Endothelial cell of umbilical vein (primary cell): ENCODE results near the gene MB21D2. TPM values are rescaled to one million over a fixed set of nuclear protein-coding genes. Genes with fewer than 3 reads are reported as not detected.

ENCODE experiments used
- BruUV-seq: library from RNA; stranded (reverse); fragments of 400-500 nt; replicated peaks from 2 replicates; lab custom pipeline; 2021; lab: Mats Ljungman, UMichigan
- CTCF ChIA-PET: fragments of 300-600, 350-600 bp; sonication (Branson Sonifier 250); formaldehyde crosslinking; loops from one replicate; lab custom pipeline; 2021; ENCODE audit warnings: antibody characterized with exemption, inconsistent platforms; lab: Charles Lee
- POLR2A ChIA-PET: fragments of 300-600, 350-600 bp; sonication (Branson Sonifier 250); formaldehyde crosslinking; loops from one replicate; lab custom pipeline; 2021; ENCODE audit warnings: antibody characterized with exemption, inconsistent platforms; lab: Charles Lee
- DNase-seq: peaks from one replicate; pipeline ENCODE4 v3.0.0-alpha.2; 2011; ENCODE audit warnings: low read depth, low spot score
- FAIRE-seq: peaks from 2 replicates; lab custom pipeline; 2011; peaks lifted over from hg19 to GRCh38; lab: Jason Lieb, UNC
- H2AFZ ChIP-seq: 2 replicates; pipeline ENCODE4 v1.6.0; 2012; ENCODE audit warnings: low read depth, low read length, control low read depth, inconsistent platforms
- H3K27ac ChIP-seq: 2 replicates; pipeline ENCODE4 v1.5.1; 2011; ENCODE audit warnings: low read depth, mild to moderate bottlenecking, control low read depth, low read length, moderate library complexity; ENCODE audit not compliant: insufficient read depth
- H3K27me3 ChIP-seq, 2 experiments: 2 replicates each; pipeline versions ENCODE4 v1.6.0 to v1.6.1; 2011; ENCODE audit warnings: low read length in 2 of 2, mixed read lengths in 1 of 2; ENCODE audit not compliant: control insufficient read depth in 2 of 2, insufficient read depth in 2 of 2
- H3K36me3 ChIP-seq, 2 experiments: 2 replicates in 1 of 2; 3 replicates in 1 of 2; pipeline ENCODE4 v1.5.1; 2011; ENCODE audit warnings: low read length in 2 of 2, mild to moderate bottlenecking in 1 of 2, moderate library complexity in 1 of 2; ENCODE audit not compliant: control insufficient read depth in 2 of 2, insufficient read depth in 2 of 2; ENCODE audit errors: extremely low read depth in 1 of 2
- H3K4me1 ChIP-seq: 3 replicates; pipeline ENCODE4 v1.5.1; 2011; ENCODE audit warnings: mild to moderate bottlenecking, low read length; ENCODE audit not compliant: control insufficient read depth, insufficient read depth; ENCODE audit errors: extremely low read depth
- H3K4me2 ChIP-seq: 2 replicates; pipeline ENCODE4 v1.6.1; 2011; ENCODE audit warnings: low read length, control low read depth, mixed read lengths; ENCODE audit not compliant: insufficient read depth
- H3K4me3 ChIP-seq, 3 experiments: fragments of 200-600 bp in 1 of 3; sonication (generic), shearing (Covaris generic) in 1 of 3; replicated peaks in 1 of 3; 2 replicates each; pipeline ENCODE4 v1.5.1; 2011 to 2016; ENCODE audit warnings: control low read depth in 3 of 3, low read length in 3 of 3, mild to moderate bottlenecking in 2 of 3, inconsistent platforms in 1 of 3, low read depth in 1 of 3, moderate library complexity in 1 of 3; ENCODE audit not compliant: insufficient read depth in 1 of 3
- H3K79me2 ChIP-seq: 2 replicates; pipeline ENCODE4 v1.6.0; 2012; ENCODE audit warnings: low read length, inconsistent platforms; ENCODE audit not compliant: control insufficient read depth, insufficient read depth
- H3K9ac ChIP-seq: replicated peaks from 2 replicates; pipeline ENCODE3; 2011; ENCODE audit warnings: low read length, control low read depth; ENCODE audit not compliant: insufficient read depth; ENCODE audit errors: extremely low read depth
- H3K9me1 ChIP-seq: replicated peaks from 3 replicates; pipeline ENCODE4 v1.6.0; 2011; ENCODE audit warnings: mild to moderate bottlenecking, low read length; ENCODE audit not compliant: control insufficient read depth, insufficient read depth; ENCODE audit errors: extremely low read depth
- H3K9me3 ChIP-seq: replicated peaks from 2 replicates; pipeline ENCODE4 v1.5.1; 2012; ENCODE audit warnings: low read length, inconsistent platforms; ENCODE audit not compliant: control insufficient read depth, insufficient read depth
- H4K20me1 ChIP-seq: replicated peaks from 2 replicates; pipeline ENCODE3; 2011; ENCODE audit warnings: mild to moderate bottlenecking, low read length; ENCODE audit not compliant: control insufficient read depth, insufficient read depth; ENCODE audit errors: extremely low read depth
- EZH2 ChIP-seq: IDR thresholded peaks from 2 replicates; pipeline ENCODE4 v1.6.1; 2012; ENCODE audit warnings: borderline replicate concordance, low read depth, mild to moderate bottlenecking, moderate library complexity, low read length, inconsistent platforms; ENCODE audit not compliant: severe bottlenecking
- FOS ChIP-seq: IDR thresholded peaks from 2 replicates; pipeline ENCODE4 v1.6.1; 2011; ENCODE audit warnings: mild to moderate bottlenecking, low read length, moderate library complexity, borderline replicate concordance; ENCODE audit not compliant: insufficient read depth
- GATA2 ChIP-seq: IDR thresholded peaks from 2 replicates; pipeline ENCODE4 v1.7.0; 2011; ENCODE audit warnings: low read depth, mild to moderate bottlenecking, moderate library complexity, mixed read lengths, low read length; ENCODE audit not compliant: insufficient read length, insufficient read depth
- JUN ChIP-seq: IDR thresholded peaks from 2 replicates; pipeline ENCODE4 v1.6.1; 2011; ENCODE audit warnings: borderline replicate concordance, low read depth; ENCODE audit not compliant: insufficient read length, insufficient read depth
- MYC ChIP-seq: IDR thresholded peaks from one replicate; pipeline ENCODE4 v1.6.1; 2011; ENCODE audit warnings: mild to moderate bottlenecking, low read depth, low read length
- POLR2A ChIP-seq: IDR thresholded peaks from 2 replicates; pipeline ENCODE4 v1.6.1; 2012; ENCODE audit warnings: low read depth, mild to moderate bottlenecking, control low read depth, low read length
- POLR2AphosphoS5 ChIP-seq: IDR thresholded peaks from 2 replicates; pipeline ENCODE4 v1.6.1; 2012; ENCODE audit warnings: low read depth, mild to moderate bottlenecking, control low read depth, low read length, moderate library complexity; ENCODE audit not compliant: insufficient read depth
- dilution Hi-C: fragments of 300-500 bp; cut with MboI; formaldehyde crosslinking; loops from one replicate; pipeline ENCODE4 v1.15.0; 2019; ENCODE audit warnings: low sequenced_read_pairs; ENCODE audit not compliant: extremely low pct_ligation_motif_present
- intact Hi-C: fragments of 100-400 bp; cut with micrococcal nuclease; formaldehyde crosslinking; loops from one replicate; pipeline ENCODE4 v1.10.0; 2022
- polyA plus RNA-seq, 4 experiments: library from polyadenylated mRNA; depleted of rRNA in 3 of 4; stranded (reverse) in 3 of 4; unstranded in 1 of 4; fragments of >200 nt; gene quantifications; 2 replicates each; pipeline versions ENCODE4 v1.2.1 to v1.2.3, GENCODE V29; 2011 to 2012; ENCODE audit warnings: missing spikeins in 1 of 4
- total RNA-seq: library from RNA; stranded (reverse); gene quantifications from 2 replicates; pipeline ENCODE4 v1.2.3, GENCODE V29; 2021
- TF ChIP-seq, protein P1 (sequence below): IDR thresholded peaks from 2 replicates; pipeline ENCODE4 v1.6.1; 2011; ENCODE audit not compliant: insufficient read depth, insufficient read length
- TF ChIP-seq, protein P2 (sequence below), 2 donors: IDR thresholded peaks; 1 replicate in 1 of 2; 2 replicates in 1 of 2; pipeline ENCODE4 v1.5.1; 2011; ENCODE audit warnings: low read length in 2 of 2, mild to moderate bottlenecking in 2 of 2, moderate library complexity in 2 of 2, control low read depth in 1 of 2, inconsistent platforms in 1 of 2, low read depth in 1 of 2; ENCODE audit not compliant: insufficient read depth in 1 of 2; ENCODE audit errors: extremely low read depth in 1 of 2

Gene MB21D2
- total and polyA plus RNA-seq, 2 donors (not counting 3 experiments of a cell fraction or from before 2014, with no cell fraction given): 6.7 to 7.4 TPM

GRCh38 chr3:192858849-192859585 is 58.6 kb downstream of the MB21D2 start:
- dilution Hi-C loops (no loop called here), intact Hi-C loops (no loop called here)
- Histone ChIP-seq H3K27me3 (no peaks in the 10 kb centered on the region), H2AFZ (no peak overlapping the region), H3K4me1 (peaks cover 8% of the 10 kb centered on the region), H4K20me1 (no peaks in the 10 kb centered on the region), H3K27ac (no peak overlapping the region), H3K4me2 (peak overlapping the region; percentile 22), H3K79me2 (no peaks in the 10 kb centered on the region), H3K4me3 (no peak overlapping the region), H3K9me1 (no peaks in the 10 kb centered on the region), H3K9ac (no peak overlapping the region), H3K36me3 (no peaks in the 10 kb centered on the region), H3K9me3 (no peaks in the 10 kb centered on the region)
- FAIRE-seq (no peak), DNase-seq (peak; percentile 64)
- TF ChIP-seq, protein P1, sequence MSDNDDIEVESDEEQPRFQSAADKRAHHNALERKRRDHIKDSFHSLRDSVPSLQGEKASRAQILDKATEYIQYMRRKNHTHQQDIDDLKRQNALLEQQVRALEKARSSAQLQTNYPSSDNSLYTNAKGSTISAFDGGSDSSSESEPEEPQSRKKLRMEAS: no peak
- TF ChIP-seq FOS: no peak
- no peak for TF ChIP-seq GATA2
- TF ChIP-seq, protein P2, sequence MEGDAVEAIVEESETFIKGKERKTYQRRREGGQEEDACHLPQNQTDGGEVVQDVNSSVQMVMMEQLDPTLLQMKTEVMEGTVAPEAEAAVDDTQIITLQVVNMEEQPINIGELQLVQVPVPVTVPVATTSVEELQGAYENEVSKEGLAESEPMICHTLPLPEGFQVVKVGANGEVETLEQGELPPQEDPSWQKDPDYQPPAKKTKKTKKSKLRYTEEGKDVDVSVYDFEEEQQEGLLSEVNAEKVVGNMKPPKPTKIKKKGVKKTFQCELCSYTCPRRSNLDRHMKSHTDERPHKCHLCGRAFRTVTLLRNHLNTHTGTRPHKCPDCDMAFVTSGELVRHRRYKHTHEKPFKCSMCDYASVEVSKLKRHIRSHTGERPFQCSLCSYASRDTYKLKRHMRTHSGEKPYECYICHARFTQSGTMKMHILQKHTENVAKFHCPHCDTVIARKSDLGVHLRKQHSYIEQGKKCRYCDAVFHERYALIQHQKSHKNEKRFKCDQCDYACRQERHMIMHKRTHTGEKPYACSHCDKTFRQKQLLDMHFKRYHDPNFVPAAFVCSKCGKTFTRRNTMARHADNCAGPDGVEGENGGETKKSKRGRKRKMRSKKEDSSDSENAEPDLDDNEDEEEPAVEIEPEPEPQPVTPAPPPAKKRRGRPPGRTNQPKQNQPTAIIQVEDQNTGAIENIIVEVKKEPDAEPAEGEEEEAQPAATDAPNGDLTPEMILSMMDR (IDR thresholded peaks at IDR 0.05; ENCODE audit: extremely low read depth in 1 of 2, insufficient read depth in 1 of 2, low read depth in 1 of 2, low read length in 2 of 2): no peak
- no peak for TF ChIP-seq MYC
- no peak for TF ChIP-seq POLR2A
- no peak for TF ChIP-seq POLR2AphosphoS5
- no peak for TF ChIP-seq JUN
- TF ChIP-seq EZH2: no peak
- BruUV-seq: no TSS peak
- POLR2A ChIA-PET: no interaction called here
- CTCF ChIA-PET: no interaction called here
